GM12873 (cell line): ENCODE results near the gene CSHL1.

Experiments used
- CTCF ChIP-seq: IDR thresholded peaks from 2 replicates; pipeline ENCODE4 v1.5.1; 2012; ENCODE audit warnings: low read depth, mild to moderate bottlenecking, moderate library complexity, low read length, control low read depth; ENCODE audit not compliant: insufficient read depth; ENCODE audit errors: missing control alignments

Gene CSHL1

GRCh38 chr17:63911041-63911635 lies at the start of gene CSHL1:
TSS of gene CSHL1 (minus strand) at chr17:63911258. CDS start at chr17:63911196, 62 bp downstream.
- TF ChIP-seq CTCF, result no peak

GRCh38 chr17:63960430-63960829 lies 49.4 kb upstream of the CSHL1 start:
- no peak for TF ChIP-seq CTCF

- TF ChIP-seq CTCF, result no peak
Observed at GRCh38 chr17:63960006-63960405, 48.9 kb upstream of the CSHL1 start.

DNA sequence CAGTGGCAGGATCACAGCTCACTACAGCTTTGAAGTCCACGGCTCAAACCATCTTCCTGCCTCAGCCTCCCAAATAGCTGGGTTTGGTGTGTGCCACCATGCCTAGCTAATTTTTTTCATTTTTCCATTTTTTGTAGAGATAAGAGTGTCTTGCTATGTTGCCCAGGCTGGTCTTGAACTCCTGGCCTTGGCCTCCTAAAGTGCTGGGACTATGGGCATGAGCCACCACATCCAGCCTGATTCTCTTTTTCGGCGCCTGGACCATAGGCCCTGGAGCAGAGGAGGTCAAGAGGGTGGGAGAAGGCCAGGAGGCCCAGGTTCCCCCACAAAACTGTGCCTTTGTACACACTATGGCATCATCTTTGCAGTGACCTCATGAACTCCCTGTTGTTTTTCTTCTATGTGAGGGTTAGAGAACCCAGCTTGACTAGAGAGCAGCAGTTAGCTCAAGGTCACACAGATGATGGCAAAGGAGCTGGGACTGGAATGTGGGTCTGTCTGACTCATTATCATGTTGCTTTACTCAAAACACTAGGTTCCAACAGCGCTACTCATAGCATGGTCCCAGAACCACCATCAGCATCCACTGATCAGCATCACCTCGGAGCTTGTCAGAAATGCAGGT lies 45.4 kb upstream of the CSHL1 start:
- TF ChIP-seq CTCF, result no peak

- no peak for TF ChIP-seq CTCF
Observed at GRCh38 chr17:63955791-63956190, 44.7 kb upstream of the CSHL1 start.

- TF ChIP-seq CTCF, result peak; percentile 2
Observed at GRCh38 chr17:63955232-63955631, 44.2 kb upstream of the CSHL1 start.

- no peak for TF ChIP-seq CTCF
Observed at GRCh38 chr17:63954402-63955063, 43.5 kb upstream of the CSHL1 start.
